Lung (tissue), 16 donors: ENCODE measurements around the gene AQP4. TPM values are rescaled to one million over a fixed set of nuclear protein-coding genes. Genes with fewer than 3 reads are reported as not detected.
A peak's percentile ranks its signal among the peaks of the same experiment; 100 is the strongest.

Source experiments
- ATAC-seq: fragments of 200-7000 bp; cut with Tn5 transposase; one replicate; pipeline ENCODE4 v1.9.1; 2020; ENCODE audit warnings: moderate number of reproducible peaks; ENCODE audit not compliant: insufficient read depth, low FRiP score
- DNase-seq, 3 donors: peaks; one replicate each; pipeline ENCODE4 v3.0.0-alpha.2; 2013 to 2017
- H3K27ac ChIP-seq, 2 donors: one replicate each; pipeline ENCODE4 v1.5.1; 2013; ENCODE audit warnings: mild to moderate bottlenecking in 2 of 2, moderate library complexity in 2 of 2, control low read depth in 1 of 2, inconsistent platforms in 1 of 2, low read depth in 1 of 2, low read length in 1 of 2
- H3K27me3 ChIP-seq, 3 donors: one replicate each; pipeline ENCODE4 v1.5.1; 2013; ENCODE audit warnings: low read length in 2 of 3; ENCODE audit not compliant: control insufficient read depth in 3 of 3, insufficient read depth in 3 of 3
- H3K36me3 ChIP-seq, 4 donors: one replicate each; pipeline ENCODE4 v1.5.1; 2013; ENCODE audit warnings: low read length in 4 of 4, mild to moderate bottlenecking in 1 of 4, moderate library complexity in 1 of 4; ENCODE audit not compliant: control insufficient read depth in 4 of 4, insufficient read depth in 4 of 4
- H3K4me1 ChIP-seq, 5 donors: one replicate each; pipeline ENCODE4 v1.5.1; 2013; ENCODE audit warnings: low read length in 5 of 5, mild to moderate bottlenecking in 2 of 5, moderate library complexity in 1 of 5; ENCODE audit not compliant: control insufficient read depth in 5 of 5, insufficient read depth in 5 of 5
- H3K4me3 ChIP-seq: one replicate; pipeline ENCODE4 v1.5.1; 2013; ENCODE audit warnings: mild to moderate bottlenecking, control low read depth, moderate library complexity
- H3K9ac ChIP-seq, 2 donors: one replicate each; pipeline ENCODE4 v1.5.1; 2013; ENCODE audit warnings: low read length in 2 of 2, control low read depth in 1 of 2; ENCODE audit not compliant: insufficient read depth in 1 of 2
- H3K9me3 ChIP-seq, 4 donors: one replicate each; pipeline ENCODE4 v1.5.1; 2013; ENCODE audit warnings: low read length in 3 of 4, mild to moderate bottlenecking in 1 of 4, moderate library complexity in 1 of 4; ENCODE audit not compliant: control insufficient read depth in 4 of 4, insufficient read depth in 3 of 4
- CTCF ChIP-seq: IDR thresholded peaks from 2 replicates; pipeline ENCODE4 v1.5.1; 2012; ENCODE audit warnings: mild to moderate bottlenecking; ENCODE audit errors: control extremely low read depth, extremely low read depth
- WGBS, 2 donors: extraction: QIAGEN DNeasy Blood & Tissue Kit; methylation state at CpG; one replicate each; pipeline ENCODE4 v1.1.7; 2013; 5-methylcytosine and 5-hydroxymethylcytosine counted together
- long read RNA-seq, 5 donors: transcript quantifications; one replicate each; lab custom pipeline, GENCODE V29; 2026
- polyA plus RNA-seq, 2 donors: library from polyadenylated mRNA; stranded (reverse); fragments of 200-250 nt; gene quantifications; one replicate each; pipeline ENCODE4 v1.2.1, GENCODE V29; 2013
- total RNA-seq, 2 donors: library from RNA; depleted of rRNA in 1 of 2; stranded (reverse); fragments of >200 nt in 1 of 2; gene quantifications; one replicate each; pipeline ENCODE4 v1.2.1, GENCODE V29; 2014 to 2021
- donor health status: control.
- donor health status: control.
- donor health status: Bipolar disorder and iron deficiency.
- donor health status: healthy.
- donor health status: DM: yes; HTN: yes; CAD: no.

Gene AQP4
- total RNA-seq (100 to 1,000 TPM; 191 to 490 TPM), polyA plus RNA-seq (100 to 1,000 TPM in 1 of 2 donors, 10 to 100 TPM in 1; 49.5 to 140 TPM)
- long read RNA-seq, donor 1, full-length matches to known transcripts = 48 of 48 reads
- long read RNA-seq, donor 1, partial matches to known transcripts = 0 of 48 reads
- long read RNA-seq, donor 1, other reads (novel, unspliced or antisense) = 0 of 48 reads
- long read RNA-seq, donor 2, full-length matches to known transcripts = 22 of 22 reads
- long read RNA-seq, donor 2, partial matches to known transcripts = 0 of 22 reads
- long read RNA-seq, donor 2, other reads (novel, unspliced or antisense) = 0 of 22 reads
- long read RNA-seq, donor 3, full-length matches to known transcripts = 39 of 39 reads
- long read RNA-seq, donor 3, partial matches to known transcripts = 0 of 39 reads
- long read RNA-seq, donor 3, other reads (novel, unspliced or antisense) = 0 of 39 reads
- long read RNA-seq, donor 4, full-length matches to known transcripts = 6 of 6 reads
- long read RNA-seq, donor 4, partial matches to known transcripts = 0 of 6 reads
- long read RNA-seq, donor 4, other reads (novel, unspliced or antisense) = 0 of 6 reads
- long read RNA-seq, donor 5, full-length matches to known transcripts = 54 of 54 reads
- long read RNA-seq, donor 5, partial matches to known transcripts = 0 of 54 reads
- long read RNA-seq, donor 5, other reads (novel, unspliced or antisense) = 0 of 54 reads

GRCh38 chr18:26865557-26865956 is at the start of gene AQP4:
Gene AQP4, minus strand, starts transcription at chr18:26865707. Its CDS starts 18 bp downstream, at chr18:26865689.
- peaks cover 0 to 17% (median 14%) of the 10 kb centered on the region in 3 donors for H3K27me3 ChIP-seq
- H3K9me3 ChIP-seq = no peaks in the 10 kb centered on the region
- H3K4me3 ChIP-seq = peak within 1 kb of the TSS; percentile 55
- peak; percentile 70 for ATAC-seq
- no peak for TF ChIP-seq CTCF
- H3K4me1 ChIP-seq = peaks cover 2 to 16% (median 3%) of the 10 kb centered on the region in 5 donors
- H3K9ac ChIP-seq = peak within 1 kb of the TSS in 1 of 2 donors; percentile 53
- H3K36me3 ChIP-seq = no peaks in the 10 kb centered on the region
- peak within 1 kb of the TSS in 1 of 2 donors; percentile 89 for H3K27ac ChIP-seq
- 46 to 65% methylated on average over 5 of the region's 5 CpGs for WGBS, 2 donors
- DNase-seq = peak; percentile 61 to 83 (median 66)

GRCh38 chr18:26911840-26912239 is 46.3 kb upstream of the AQP4 start:
- Histone ChIP-seq H3K27me3 (no peaks in the 10 kb centered on the region), H3K36me3 (no peaks in the 10 kb centered on the region), H3K9ac (no peak overlapping the region), H3K4me3 (no peak overlapping the region), H3K4me1 (peaks cover 0 to 4% (median 0%) of the 10 kb centered on the region in 5 donors), H3K27ac (no peak overlapping the region), H3K9me3 (no peaks in the 10 kb centered on the region)
- TF ChIP-seq CTCF = no peak
- ATAC-seq (no peak), DNase-seq (no peak)
- WGBS, 2 donors = 63 to 71% methylated on average over 4 of the region's 4 CpGs

- no peaks in the 10 kb centered on the region for H3K9me3 ChIP-seq
- no peaks in the 10 kb centered on the region for H3K4me1 ChIP-seq
- ATAC-seq (no peak), DNase-seq (no peak)
- H3K4me3 ChIP-seq = no peak overlapping the region
- H3K36me3 ChIP-seq = no peaks in the 10 kb centered on the region
- H3K27ac ChIP-seq = no peak overlapping the region
- WGBS, 2 donors = 47 to 56% methylated on average over 5 of the region's 5 CpGs
- TF ChIP-seq CTCF = no peak
- no peak overlapping the region for H3K9ac ChIP-seq
- H3K27me3 ChIP-seq = no peaks in the 10 kb centered on the region
Measured at GRCh38 chr18:26909599-26910290, 44.2 kb upstream of the AQP4 start.
